K562 (cell line): ENCODE data around the gene SELENOO. TPM values are rescaled to one million over a fixed set of nuclear protein-coding genes. Genes with fewer than 3 reads are reported as not detected.

ENCODE experiments used
- ELF1 ChIP-seq: fragments of 200-800 bp; sonication (Bioruptor generic); IDR thresholded peaks from 2 replicates; pipeline ENCODE4 v1.6.1; 2016; ENCODE audit warnings: missing genetic modification characterization, missing compliant biosample characterization
- HINFP ChIP-seq: fragments of 450-650 bp; conservative IDR thresholded peaks from 2 replicates; pipeline ENCODE4 v1.6.1; 2016; ENCODE audit warnings: missing genetic modification characterization, low read depth, mild to moderate bottlenecking, control low read depth, missing compliant biosample characterization
- HOXB6 ChIP-seq: fragments of 250-450 bp; sonication (Bioruptor Pico); IDR thresholded peaks from 2 replicates; pipeline ENCODE4 v1.5.1; 2022; ENCODE audit warnings: mild to moderate bottlenecking, borderline replicate concordance
- KAT8 ChIP-seq: fragments of 450-650 bp; IDR thresholded peaks from 2 replicates; pipeline ENCODE4 v1.6.1; 2016; ENCODE audit warnings: low read depth, mild to moderate bottlenecking
- KLF1 ChIP-seq: fragments of 450-650 bp; IDR thresholded peaks from 2 replicates; pipeline ENCODE4 v1.6.1; 2016; ENCODE audit warnings: missing genetic modification characterization, missing compliant biosample characterization
- MYNN ChIP-seq, 2 experiments: sonication (generic); formaldehyde crosslinking in 1 of 2; IDR thresholded peaks; 2 replicates each; pipeline versions ENCODE4 v1.5.0 to v1.6.1; 2016 to 2020; ENCODE audit warnings: antibody characterized with exemption in 1 of 2, missing genetic modification reagents in 1 of 2
- PHB ChIP-seq: fragments of 250-450 bp; sonication (Bioruptor Pico); IDR thresholded peaks from 2 replicates; pipeline ENCODE4 v1.5.0; 2021
- PHF8 ChIP-seq: fragments of 200-600 bp; sonication (generic); IDR thresholded peaks from 2 replicates; pipeline ENCODE4 v1.6.1; 2012; ENCODE audit warnings: mixed run types, mild to moderate bottlenecking, inconsistent platforms, low read length, moderate library complexity, borderline replicate concordance
- SNAPC5 ChIP-seq: fragments of 250-450 bp; sonication (Bioruptor Pico); IDR thresholded peaks from 2 replicates; pipeline ENCODE4 v1.8.0; 2021; ENCODE audit warnings: moderate library complexity, mild to moderate bottlenecking, inconsistent platforms
- TARDBP ChIP-seq: fragments of 450-650 bp; IDR thresholded peaks from 2 replicates; pipeline ENCODE4 v1.6.1; 2016
- TFAM ChIP-seq: fragments of 250-450 bp; sonication (Bioruptor Pico); conservative IDR thresholded peaks from 2 replicates; pipeline ENCODE4 v1.5.0; 2021; ENCODE audit warnings: mild to moderate bottlenecking, moderate library complexity
- THRA ChIP-seq: fragments of 450-650 bp; IDR thresholded peaks from 2 replicates; pipeline ENCODE4 v1.6.1; 2017; ENCODE audit warnings: mild to moderate bottlenecking, moderate library complexity
- ZBTB40 ChIP-seq, 2 experiments: fragments of 450-650 bp in 1 of 2; sonication (generic) in 1 of 2; formaldehyde crosslinking in 1 of 2; IDR thresholded peaks; 2 replicates each; pipeline versions ENCODE4 v1.7.1 to v1.9.0; 2016 to 2022; ENCODE audit warnings: inconsistent platforms in 1 of 2, mild to moderate bottlenecking in 1 of 2, missing genetic modification reagents in 1 of 2
- ZNF263 ChIP-seq: sonication (generic); formaldehyde crosslinking; IDR thresholded peaks from 2 replicates; pipeline ENCODE4 v1.8.0; 2022; ENCODE audit warnings: mild to moderate bottlenecking, missing genetic modification reagents, borderline replicate concordance
- ZNF699 ChIP-seq: fragments of 250-450 bp; sonication (Bioruptor Pico); IDR thresholded peaks from 2 replicates; pipeline ENCODE4 v1.8.0; 2021; ENCODE audit warnings: mild to moderate bottlenecking, moderate library complexity; ENCODE audit not compliant: insufficient replicate concordance
- polyA plus RNA-seq, 8 experiments: library from polyadenylated mRNA; depleted of rRNA in 4 of 8; stranded (reverse) in 5 of 8; unstranded in 3 of 8; fragments of >200 nt; fragmentation: Nextera tagmentation in 2 of 8; fragmentation: Illumina TruSeq in 1 of 8; extraction: Ambion mirVana in 2 of 8; extraction: Trizol in 1 of 8; gene quantifications; 2 replicates each; pipeline versions ENCODE4 v1.2.1 to v1.2.3, GENCODE V29; 2011 to 2014; ENCODE audit warnings: inconsistent platforms in 1 of 8, missing spikeins in 1 of 8
- total RNA-seq, 7 experiments: library from RNA; depleted of rRNA in 6 of 7; stranded (reverse); fragments of >200 nt in 6 of 7; fragmentation: Illumina TruSeq in 2 of 7; extraction: Trizol in 2 of 7; gene quantifications; 2 replicates each; pipeline versions ENCODE4 v1.2.1 to v1.2.3, GENCODE V29; 2011 to 2021; ENCODE audit warnings: low replicate concordance in 1 of 7

The SELENOO gene
- total and polyA plus RNA-seq, 9 of the 15 experiments (the other 6 are each of a cell fraction or from before 2014, with no cell fraction given), result 0.37 to 24.9 (median 8.3) TPM

GRCh38 chr22:50190182-50190940 is 10.4 kb upstream of the SELENOO start (continued):
- TF ChIP-seq ZNF699 (CRISPR knock-in tag) (no peak), TARDBP (no peak), SNAPC5 (CRISPR knock-in tag) (no peak), KLF1 (tag) (peak; percentile 97), ZNF263 (CRISPR knock-in tag) (no peak), ELF1 (peak; percentile 63; the same call in 1 of the 2 replicates), HOXB6 (CRISPR knock-in tag) (no peak), ZBTB40 (IDR thresholded peaks at IDR 0.05) (peak; percentile 71), ZBTB40 (CRISPR knock-in tag; IDR thresholded peaks at IDR 0.05) (no peak), PHF8 (peak; percentile 44; the same call in 1 of the 2 replicates), TFAM (no peak), THRA (no peak), MYNN (IDR thresholded peaks at IDR 0.05) (peak; percentile 71; the same call in 1 of the 2 replicates), MYNN (CRISPR knock-in tag; IDR thresholded peaks at IDR 0.05) (no peak), HINFP (tag) (no peak), KAT8 (no peak), PHB (CRISPR knock-in tag) (no peak)
